Panc1 (cell line): ENCODE measurements around the gene FAM149B1. TPM values are rescaled to one million over a fixed set of nuclear protein-coding genes. Genes with fewer than 3 reads are reported as not detected.

ENCODE experiments used
- ATAC-seq: fragments of 200-7000 bp; cut with Tn5 transposase; 2 replicates; pipeline ENCODE4 v1.9.1; 2020; ENCODE audit warnings: mild to moderate bottlenecking, moderate library complexity
- BruUV-seq: library from RNA; stranded (reverse); fragments of 400-500 nt; replicated peaks from 2 replicates; lab custom pipeline; 2021; lab: Mats Ljungman, UMichigan
- CTCF ChIA-PET: fragments of 300-600 bp; sonication (Branson Sonifier 250); formaldehyde crosslinking; loops from one replicate; lab custom pipeline; 2022; ENCODE audit warnings: antibody characterized with exemption; lab: Charles Lee
- POLR2A ChIA-PET: fragments of 300-600 bp; sonication (Branson Sonifier 250); formaldehyde crosslinking; loops from one replicate; lab custom pipeline; 2022; ENCODE audit warnings: antibody characterized with exemption; lab: Charles Lee
- DNase-seq: peaks from one replicate; pipeline ENCODE4 v3.0.0-alpha.2; 2010; ENCODE audit warnings: low read depth, low spot score
- H3K27ac ChIP-seq: 2 replicates; pipeline ENCODE4 v1.5.1; 2011; ENCODE audit warnings: mild to moderate bottlenecking, low read length, inconsistent platforms
- H3K27me3 ChIP-seq: fragments of 200-500 bp; sonication (Bioruptor generic); 2 replicates; pipeline ENCODE4 v1.6.0; 2014; ENCODE audit warnings: low read length, inconsistent platforms; ENCODE audit not compliant: control insufficient read depth, insufficient read depth
- H3K36me3 ChIP-seq: fragments of 200-500 bp; sonication (Bioruptor generic); 2 replicates; pipeline ENCODE4 v1.5.1; 2014; ENCODE audit warnings: inconsistent platforms, mild to moderate bottlenecking, low read length, moderate library complexity; ENCODE audit not compliant: control insufficient read depth, insufficient read depth
- H3K4me1 ChIP-seq: 2 replicates; pipeline ENCODE4 v1.5.1; 2011; ENCODE audit warnings: inconsistent platforms, mild to moderate bottlenecking, low read length, moderate library complexity; ENCODE audit not compliant: control insufficient read depth, insufficient read depth
- H3K4me3 ChIP-seq, 2 experiments: 2 replicates each; pipeline ENCODE4 v1.5.1; 2011 to 2012; ENCODE audit warnings: low read depth in 2 of 2, low read length in 2 of 2, mild to moderate bottlenecking in 2 of 2, inconsistent platforms in 1 of 2, moderate library complexity in 1 of 2
- H3K9me3 ChIP-seq: fragments of 200-500 bp; sonication (Bioruptor generic); 2 replicates; pipeline ENCODE4 v1.5.1; 2014; ENCODE audit warnings: low read depth, mild to moderate bottlenecking, inconsistent platforms, low read length, moderate library complexity; ENCODE audit not compliant: control insufficient read depth, insufficient read depth
- POLR2AphosphoS5 ChIP-seq: IDR thresholded peaks from 2 replicates; pipeline ENCODE4 v1.6.1; 2012; ENCODE audit warnings: mild to moderate bottlenecking, low read depth, low read length, moderate library complexity
- SIN3A ChIP-seq: IDR thresholded peaks from 2 replicates; pipeline ENCODE4 v1.6.1; 2012; ENCODE audit warnings: low read depth, mild to moderate bottlenecking, low read length, moderate library complexity, borderline replicate concordance; ENCODE audit not compliant: insufficient read depth
- TCF7L2 ChIP-seq: IDR thresholded peaks from 2 replicates; pipeline ENCODE4 v1.6.1; 2011; ENCODE audit warnings: mild to moderate bottlenecking, low read depth, low read length, inconsistent platforms
- in situ Hi-C: cut with HindIII; loops from 2 replicates; pipeline ENCODE4 v1.10.0; 2016; ENCODE audit warnings: low sequenced_read_pairs, low pct_unique_long_range_greater_than_20kb
- intact Hi-C: fragments of 100-400 bp; cut with micrococcal nuclease; formaldehyde crosslinking; loops from one replicate; pipeline ENCODE4 v1.10.0; 2022; ENCODE audit not compliant: unreplicated experiment
- total RNA-seq: library from RNA; stranded (reverse); gene quantifications from one replicate; pipeline ENCODE4 v1.2.1, GENCODE V29; 2021; ENCODE audit not compliant: unreplicated experiment
- TF ChIP-seq, protein P1 (sequence below): fragments of 450-650 bp; IDR thresholded peaks from 2 replicates; pipeline ENCODE4 v1.5.1; 2017; ENCODE audit warnings: mild to moderate bottlenecking
- TF ChIP-seq, protein P2 (sequence below), 2 experiments: IDR thresholded peaks; 2 replicates each; pipeline ENCODE4 v1.6.1; 2011 to 2012; ENCODE audit warnings: low read depth in 2 of 2, control low read depth in 1 of 2, low read length in 1 of 2, mild to moderate bottlenecking in 1 of 2, moderate library complexity in 1 of 2; ENCODE audit not compliant: insufficient read depth in 1 of 2

FAM149B1 gene
- total RNA-seq, 1 experiment from 2014 or later = 20.8 TPM

DNA sequence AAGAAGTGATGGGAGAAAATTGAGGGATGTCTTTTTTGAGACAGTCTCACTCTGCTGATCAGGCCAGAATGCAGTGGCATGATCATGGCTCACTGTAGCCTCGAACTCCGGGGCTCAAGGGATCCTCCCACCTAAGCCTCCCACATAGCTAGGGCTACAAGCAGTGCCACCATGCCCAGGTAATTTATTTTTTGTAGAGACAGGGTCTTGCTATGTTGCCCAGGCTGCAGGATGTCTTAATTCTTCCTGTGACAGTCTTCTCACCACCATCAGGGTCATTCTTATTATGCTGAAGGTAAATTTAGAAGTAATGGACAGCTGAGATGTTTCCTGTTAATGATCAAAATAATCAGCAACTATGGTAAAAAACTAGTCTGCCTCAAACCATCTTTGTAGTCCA is 72.0 kb downstream of the FAM149B1 start:
- CTCF ChIA-PET = no interaction called here
- Histone ChIP-seq H3K4me1 (peaks cover 11% of the 10 kb centered on the region), H3K27me3 (no peaks in the 10 kb centered on the region), H3K27ac (no peak overlapping the region), H3K36me3 (peaks cover 49% of the 10 kb centered on the region), H3K9me3 (no peaks in the 10 kb centered on the region), H3K4me3 (no peak overlapping the region)
- BruUV-seq = no TSS peak
- POLR2A ChIA-PET = no interaction called here
- no peak for TF ChIP-seq TCF7L2
- no peak for TF ChIP-seq SIN3A
- TF ChIP-seq, protein P1, sequence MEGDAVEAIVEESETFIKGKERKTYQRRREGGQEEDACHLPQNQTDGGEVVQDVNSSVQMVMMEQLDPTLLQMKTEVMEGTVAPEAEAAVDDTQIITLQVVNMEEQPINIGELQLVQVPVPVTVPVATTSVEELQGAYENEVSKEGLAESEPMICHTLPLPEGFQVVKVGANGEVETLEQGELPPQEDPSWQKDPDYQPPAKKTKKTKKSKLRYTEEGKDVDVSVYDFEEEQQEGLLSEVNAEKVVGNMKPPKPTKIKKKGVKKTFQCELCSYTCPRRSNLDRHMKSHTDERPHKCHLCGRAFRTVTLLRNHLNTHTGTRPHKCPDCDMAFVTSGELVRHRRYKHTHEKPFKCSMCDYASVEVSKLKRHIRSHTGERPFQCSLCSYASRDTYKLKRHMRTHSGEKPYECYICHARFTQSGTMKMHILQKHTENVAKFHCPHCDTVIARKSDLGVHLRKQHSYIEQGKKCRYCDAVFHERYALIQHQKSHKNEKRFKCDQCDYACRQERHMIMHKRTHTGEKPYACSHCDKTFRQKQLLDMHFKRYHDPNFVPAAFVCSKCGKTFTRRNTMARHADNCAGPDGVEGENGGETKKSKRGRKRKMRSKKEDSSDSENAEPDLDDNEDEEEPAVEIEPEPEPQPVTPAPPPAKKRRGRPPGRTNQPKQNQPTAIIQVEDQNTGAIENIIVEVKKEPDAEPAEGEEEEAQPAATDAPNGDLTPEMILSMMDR = no peak
- TF ChIP-seq, protein P2, sequence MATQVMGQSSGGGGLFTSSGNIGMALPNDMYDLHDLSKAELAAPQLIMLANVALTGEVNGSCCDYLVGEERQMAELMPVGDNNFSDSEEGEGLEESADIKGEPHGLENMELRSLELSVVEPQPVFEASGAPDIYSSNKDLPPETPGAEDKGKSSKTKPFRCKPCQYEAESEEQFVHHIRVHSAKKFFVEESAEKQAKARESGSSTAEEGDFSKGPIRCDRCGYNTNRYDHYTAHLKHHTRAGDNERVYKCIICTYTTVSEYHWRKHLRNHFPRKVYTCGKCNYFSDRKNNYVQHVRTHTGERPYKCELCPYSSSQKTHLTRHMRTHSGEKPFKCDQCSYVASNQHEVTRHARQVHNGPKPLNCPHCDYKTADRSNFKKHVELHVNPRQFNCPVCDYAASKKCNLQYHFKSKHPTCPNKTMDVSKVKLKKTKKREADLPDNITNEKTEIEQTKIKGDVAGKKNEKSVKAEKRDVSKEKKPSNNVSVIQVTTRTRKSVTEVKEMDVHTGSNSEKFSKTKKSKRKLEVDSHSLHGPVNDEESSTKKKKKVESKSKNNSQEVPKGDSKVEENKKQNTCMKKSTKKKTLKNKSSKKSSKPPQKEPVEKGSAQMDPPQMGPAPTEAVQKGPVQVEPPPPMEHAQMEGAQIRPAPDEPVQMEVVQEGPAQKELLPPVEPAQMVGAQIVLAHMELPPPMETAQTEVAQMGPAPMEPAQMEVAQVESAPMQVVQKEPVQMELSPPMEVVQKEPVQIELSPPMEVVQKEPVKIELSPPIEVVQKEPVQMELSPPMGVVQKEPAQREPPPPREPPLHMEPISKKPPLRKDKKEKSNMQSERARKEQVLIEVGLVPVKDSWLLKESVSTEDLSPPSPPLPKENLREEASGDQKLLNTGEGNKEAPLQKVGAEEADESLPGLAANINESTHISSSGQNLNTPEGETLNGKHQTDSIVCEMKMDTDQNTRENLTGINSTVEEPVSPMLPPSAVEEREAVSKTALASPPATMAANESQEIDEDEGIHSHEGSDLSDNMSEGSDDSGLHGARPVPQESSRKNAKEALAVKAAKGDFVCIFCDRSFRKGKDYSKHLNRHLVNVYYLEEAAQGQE (IDR thresholded peaks at IDR 0.05; ENCODE audit: insufficient read depth in 1 of 2, low read depth in 2 of 2, low read length in 1 of 2) = no peak
- no peak for TF ChIP-seq POLR2AphosphoS5
- in situ Hi-C loops = no loop called here
- ATAC-seq (no peak), DNase-seq (no peak)
- intact Hi-C loops = no loop called here

DNA sequence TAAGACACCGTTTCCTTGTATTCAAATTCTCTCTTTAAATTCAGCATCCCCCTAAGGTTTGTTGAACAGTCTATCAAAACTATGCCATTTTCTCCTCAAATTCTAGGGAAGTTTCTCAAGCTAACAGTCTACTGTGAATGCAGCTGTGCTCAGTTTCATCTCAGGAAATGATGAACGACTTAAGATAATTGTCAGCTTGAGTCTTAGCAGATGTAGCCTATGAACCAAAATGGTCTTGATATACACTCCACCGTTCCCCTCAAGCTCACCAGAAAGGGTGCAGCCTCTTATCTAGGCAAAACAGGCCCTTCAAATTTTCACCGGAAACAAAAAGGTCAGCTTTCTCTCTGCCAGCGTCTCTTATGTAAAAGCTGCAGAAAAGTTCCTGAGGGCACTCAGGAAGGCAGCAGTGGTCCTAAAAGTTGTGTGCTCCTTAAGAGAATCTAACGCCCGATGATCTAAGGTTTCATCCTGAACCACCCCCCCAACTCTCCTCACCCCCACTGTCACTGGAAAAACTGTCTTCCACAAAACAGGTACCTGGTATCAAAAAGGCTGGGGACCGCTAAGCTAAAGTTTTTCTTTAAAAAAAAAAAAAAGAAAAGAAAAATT is 77.1 kb downstream of the FAM149B1 start:
- ChIA-PET POLR2A (interaction anchor here (0.7 to 1.0 kb wide), 2 partner anchors 40 to 751 kb away, joined by 3 to 5 read pairs; no protein-coding TSS in a partner anchor), CTCF (no interaction called here)
- TF ChIP-seq TCF7L2 = no peak
- TF ChIP-seq POLR2AphosphoS5 = no peak
- TF ChIP-seq, protein P2 (IDR thresholded peaks at IDR 0.05; ENCODE audit: insufficient read depth in 1 of 2, low read depth in 2 of 2, low read length in 1 of 2) = no peak
- TF ChIP-seq, protein P1 = no peak
- no peak for TF ChIP-seq SIN3A
- no peaks in the 10 kb centered on the region for H3K27me3 ChIP-seq
- H3K4me1 ChIP-seq = peaks cover 31% of the 10 kb centered on the region
- peak overlapping the region; percentile 66 to 95 for H3K4me3 ChIP-seq
- intact Hi-C loops = no loop called here
- no peak for DNase-seq
- H3K27ac ChIP-seq = peak overlapping the region; percentile 99
- no peak for ATAC-seq
- no peaks in the 10 kb centered on the region for H3K9me3 ChIP-seq
- in situ Hi-C loops = no loop called here
- BruUV-seq = no TSS peak
- H3K36me3 ChIP-seq = peaks cover 41% of the 10 kb centered on the region
